Measurements from ENCODE around the gene OXER1.

OXER1 gene

GRCh38 chr2:42793334-42794270, 29.7 kb upstream of the OXER1 start:
- DNase-seq, result no peak

DNA sequence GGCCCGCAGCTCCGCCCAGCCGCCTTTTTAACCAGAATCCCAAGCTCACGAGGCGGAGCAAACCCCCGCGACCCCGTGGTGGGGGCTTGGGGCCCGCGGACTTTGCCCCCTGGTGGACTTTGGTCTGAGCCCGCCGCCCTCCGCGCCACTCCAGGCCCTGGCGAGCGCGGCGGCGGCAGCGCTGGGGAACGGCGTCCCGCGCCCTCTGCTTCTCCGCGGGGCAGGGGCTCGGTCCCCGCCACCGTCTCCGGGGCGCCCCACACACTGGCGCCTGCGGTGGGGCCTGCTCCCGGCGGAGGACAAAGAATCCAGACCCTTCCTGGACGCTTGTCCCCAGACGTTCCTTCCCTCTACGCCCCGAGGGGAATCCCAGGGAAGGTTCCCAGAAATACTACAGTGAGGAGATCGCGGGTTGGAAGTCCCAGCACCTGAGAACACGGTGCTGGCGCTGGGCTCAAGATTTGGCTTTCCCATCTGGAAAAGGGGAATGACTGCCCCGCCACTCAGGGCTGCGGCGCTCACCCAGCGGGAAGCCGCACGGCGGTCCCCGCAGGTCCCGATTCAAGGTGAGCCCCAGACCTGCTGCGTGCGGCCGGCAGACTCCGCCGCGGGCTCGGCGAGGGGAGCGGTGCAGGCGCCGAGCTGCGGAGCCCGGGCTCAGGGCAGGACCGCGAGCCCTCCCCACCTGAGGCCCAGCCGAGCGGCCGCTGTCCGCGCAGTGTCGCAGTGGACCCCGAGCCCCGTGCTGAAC, 28.8 kb upstream of the OXER1 start, which contains the start of gene HAAO:
TSS of gene HAAO (minus strand) at position 1 of the 751 bp plus-strand sequence. CDS start 47 bp downstream, outside the sequence.
- no peak for DNase-seq

GRCh38 chr2:42792087-42792582, 28.2 kb upstream of the OXER1 start:
- DNase-seq, result no peak

- DNase-seq, result no peak
Observed at GRCh38 chr2:42791606-42792005, 27.7 kb upstream of the OXER1 start.

DNA sequence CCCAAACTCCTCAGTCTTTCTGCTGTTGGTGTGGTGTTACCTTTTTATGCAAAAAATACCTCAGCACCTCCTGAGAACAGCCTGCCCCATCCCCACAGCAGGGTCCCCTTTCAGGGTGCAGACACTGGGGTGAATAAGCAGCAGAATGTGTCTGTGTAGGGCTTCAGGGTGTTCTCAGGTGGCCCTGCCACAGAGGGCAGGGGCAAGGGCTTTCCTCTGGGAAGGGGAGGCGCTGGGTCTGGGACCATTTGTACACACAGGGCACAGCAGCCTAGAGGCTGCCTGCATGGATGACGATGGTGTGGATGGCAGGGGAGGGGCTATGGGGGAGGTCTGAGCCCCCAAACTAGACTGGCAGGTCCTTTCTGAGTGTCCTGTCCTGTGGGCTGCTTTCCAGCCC, 25.8 kb upstream of the OXER1 start:
- no peak for DNase-seq

- DNase-seq, result no peak
Observed at GRCh38 chr2:42788882-42789281, 24.9 kb upstream of the OXER1 start.

DNA sequence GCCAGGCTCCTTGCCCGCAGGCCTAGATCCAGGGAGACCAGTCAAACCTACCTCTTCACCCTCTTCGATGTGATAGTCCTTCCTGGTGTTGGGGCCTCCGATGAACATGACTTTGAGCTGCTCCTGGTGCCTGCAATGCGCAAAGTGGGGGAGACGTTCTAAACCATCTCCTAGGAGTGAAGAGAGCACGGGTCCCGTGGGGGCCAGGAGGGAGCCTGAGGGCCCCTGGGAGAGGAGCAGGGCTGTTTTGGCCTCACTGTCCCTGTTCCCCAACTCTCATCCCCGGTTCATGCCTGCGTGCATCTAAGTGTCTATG, 24.5 kb upstream of the OXER1 start:
- no peak for DNase-seq

GRCh38 chr2:42787788-42788477, 24.0 kb upstream of the OXER1 start:
- no peak for DNase-seq

DNA sequence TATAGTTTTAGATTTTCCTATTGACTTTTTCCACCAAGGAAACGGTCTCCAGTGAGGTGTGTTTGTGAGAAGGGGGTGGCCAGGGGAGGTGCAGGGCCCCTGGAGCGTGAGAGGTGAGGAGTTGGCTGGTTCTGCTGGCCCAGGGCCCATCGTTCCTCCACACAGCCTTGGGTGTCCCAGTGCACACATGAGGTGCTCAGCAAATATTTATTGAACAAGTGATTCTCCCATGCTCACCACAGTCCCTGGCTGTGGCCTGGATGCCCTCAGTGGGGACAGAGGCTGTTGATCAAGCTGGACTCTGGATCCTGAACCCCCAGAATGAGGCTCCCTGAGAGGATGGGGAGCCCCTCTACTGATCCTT, 23.5 kb upstream of the OXER1 start:
- no peak for DNase-seq

GRCh38 chr2:42786561-42787345, 22.8 kb upstream of the OXER1 start:
- DNase-seq, result no peak

GRCh38 chr2:42784204-42784880, 20.4 kb upstream of the OXER1 start:
- DNase-seq, result no peak

DNA sequence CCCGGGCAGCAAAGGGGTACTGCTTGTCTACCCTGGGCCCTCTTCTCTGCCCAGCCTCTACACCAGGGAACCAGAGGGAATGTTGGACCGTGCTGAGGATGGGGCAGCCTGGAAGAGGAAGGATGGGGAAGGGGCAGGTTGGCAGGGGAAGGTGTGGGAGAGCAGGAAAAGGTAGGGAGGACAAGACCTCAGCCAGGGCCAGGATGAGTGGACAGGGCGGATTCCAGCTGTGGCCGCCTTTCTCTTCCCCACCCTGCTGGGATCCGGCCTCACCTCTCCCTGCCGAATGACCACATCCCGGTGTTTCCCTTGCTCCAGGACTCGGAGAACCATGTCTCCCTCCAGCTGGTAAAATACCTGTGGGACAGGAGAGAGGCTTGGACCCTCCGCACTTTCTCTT, 19.6 kb upstream of the OXER1 start:
- DNase-seq, result no peak

- no peak for DNase-seq
Observed at GRCh38 chr2:42781181-42781580, 17.2 kb upstream of the OXER1 start.

- no peak for DNase-seq
Observed at GRCh38 chr2:42777883-42778805, 14.2 kb upstream of the OXER1 start.

GRCh38 chr2:42775810-42776209, 11.9 kb upstream of the OXER1 start:
- no peak for DNase-seq

DNA sequence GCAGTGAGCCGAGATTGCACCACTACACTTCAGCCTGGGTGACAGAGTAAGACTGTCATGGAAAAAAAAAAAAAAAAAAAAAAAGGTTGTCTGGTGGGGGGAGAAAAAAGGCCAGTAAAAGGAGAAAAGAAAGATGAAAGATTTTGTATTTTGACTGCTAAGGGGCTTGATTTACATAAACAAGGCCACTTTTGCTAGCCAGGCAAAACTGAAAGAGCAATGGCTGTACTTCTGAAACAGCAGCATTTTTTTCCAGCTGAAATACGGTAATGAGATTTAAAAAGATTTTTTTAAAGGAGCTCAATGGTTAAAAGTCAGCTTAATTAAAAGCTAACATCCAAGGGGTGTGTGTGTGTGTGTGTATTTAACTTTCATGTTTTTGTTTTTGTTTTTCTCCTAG, 11.3 kb upstream of the OXER1 start:
- no peak for DNase-seq

DNA sequence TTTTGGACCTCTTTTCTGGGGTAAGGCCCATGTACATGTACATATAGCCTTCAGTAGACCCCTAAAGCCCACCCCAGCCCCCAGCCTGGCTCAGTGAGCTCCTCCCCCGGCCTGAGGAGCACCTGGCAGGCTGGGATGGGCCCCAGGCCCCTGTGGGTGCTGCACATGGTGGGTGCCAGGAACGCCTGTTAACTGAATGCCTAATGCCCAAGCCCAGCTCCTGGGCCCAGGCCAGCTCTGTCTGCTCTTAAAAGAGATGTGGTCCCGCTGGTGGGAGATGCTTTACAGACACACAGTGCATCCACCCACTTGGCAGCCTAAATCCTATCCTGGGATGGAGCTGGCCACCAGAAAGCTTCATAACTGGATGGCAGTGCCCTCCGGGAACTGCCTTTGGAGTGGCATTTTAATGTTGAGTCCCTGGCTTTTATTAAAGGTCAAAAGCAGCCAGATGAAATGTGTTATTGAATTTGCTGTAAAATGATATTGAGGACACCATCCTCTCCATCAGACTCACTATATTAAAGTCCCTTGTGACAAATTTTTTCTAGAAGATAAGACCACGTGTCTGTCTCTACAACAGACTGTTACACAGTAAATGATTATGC, 7.7 kb upstream of the OXER1 start:
- no peak for DNase-seq

- no peak for DNase-seq
Observed at GRCh38 chr2:42770288-42771131, 6.6 kb upstream of the OXER1 start.

- DNase-seq, result no peak
Observed at GRCh38 chr2:42769583-42770287, 5.8 kb upstream of the OXER1 start.

All from cortex of kidney (tissue), 1 donor.